Measurements from ENCODE around the gene CPZ.

CPZ gene

GRCh38 chr4:8656711-8657380, 64.3 kb downstream of the CPZ start:
- POLR2A ChIA-PET: no interaction called here
- CTCF ChIA-PET: interaction anchor here (0.6 kb wide), 1 partner anchor 122 kb away, joined by 3 read pairs; no protein-coding TSS in a partner anchor
- Histone ChIP-seq H3K4me1 (ENCODE audit: control insufficient read depth, insufficient read depth, low read length) (no peaks in the 10 kb centered on the region), H3K4me3 (ENCODE audit: low read depth, low read length) (no peak overlapping the region), H3K36me3 (ENCODE audit: control insufficient read depth in 2 of 2, insufficient read depth in 1 of 2, low read length in 2 of 2) (no peaks in the 10 kb centered on the region), H3K27ac (ENCODE audit: extremely low read depth, low read depth, low read length) (no peak overlapping the region), H3K9me3 (ENCODE audit: control insufficient read depth, insufficient read depth, low read depth, low read length) (no peaks in the 10 kb centered on the region)
- TF ChIP-seq ZNF596 (tag by site-specific recombination; IDR thresholded peaks at IDR 0.05) (no peak), ZSCAN4 (tag by site-specific recombination; IDR thresholded peaks at IDR 0.05) (no peak), TRIM28 (IDR thresholded peaks at IDR 0.05; ENCODE audit: borderline replicate concordance, low read length) (no peak), ZBTB17 (tag by site-specific recombination; IDR thresholded peaks at IDR 0.05) (no peak), ZNF639 (tag by site-specific recombination; IDR thresholded peaks at IDR 0.05) (no peak), ZNF311 (tag by site-specific recombination; IDR thresholded peaks at IDR 0.05; ENCODE audit: borderline replicate concordance) (no peak), PATZ1 (tag by site-specific recombination; IDR thresholded peaks at IDR 0.05) (no peak), ZNF658 (tag by site-specific recombination; IDR thresholded peaks at IDR 0.05) (no peak), GLIS1 (tag by site-specific recombination; IDR thresholded peaks at IDR 0.05) (no peak)

GRCh38 chr4:8657381-8658088, 65.0 kb downstream of the CPZ start:
- no peak overlapping the region for H3K4me3 ChIP-seq (ENCODE audit: low read depth, low read length)
- H3K9me3 ChIP-seq (ENCODE audit: control insufficient read depth, insufficient read depth, low read depth, low read length): no peaks in the 10 kb centered on the region
- ChIA-PET POLR2A (no interaction called here), CTCF (no interaction called here)
- H3K27ac ChIP-seq (ENCODE audit: extremely low read depth, low read depth, low read length): no peak overlapping the region
- no peaks in the 10 kb centered on the region for H3K36me3 ChIP-seq (ENCODE audit: control insufficient read depth in 2 of 2, insufficient read depth in 1 of 2, low read length in 2 of 2)
- no peaks in the 10 kb centered on the region for H3K4me1 ChIP-seq (ENCODE audit: control insufficient read depth, insufficient read depth, low read length)
- no peak for TF ChIP-seq IKZF3 (tag by site-specific recombination; IDR thresholded peaks at IDR 0.05)
- TF ChIP-seq ZNF510 (tag by site-specific recombination; IDR thresholded peaks at IDR 0.05; ENCODE audit: insufficient replicate concordance): no peak
- no peak for TF ChIP-seq ZSCAN5A (tag by site-specific recombination; IDR thresholded peaks at IDR 0.05)
- TF ChIP-seq BCL6B (tag by site-specific recombination; IDR thresholded peaks at IDR 0.05): no peak
- no peak for TF ChIP-seq ZBTB8A (tag by site-specific recombination; IDR thresholded peaks at IDR 0.05)
- no peak for TF ChIP-seq ZNF362 (tag by site-specific recombination; IDR thresholded peaks at IDR 0.05)
- no peak for TF ChIP-seq ZNF791 (tag by site-specific recombination; IDR thresholded peaks at IDR 0.05)
- no peak for TF ChIP-seq ZNF280C (tag by site-specific recombination; IDR thresholded peaks at IDR 0.05)
- TF ChIP-seq ELK4 (IDR thresholded peaks at IDR 0.05; ENCODE audit: borderline replicate concordance, low read depth, low read length): no peak
- no peak for TF ChIP-seq ZNF544 (tag by site-specific recombination; IDR thresholded peaks at IDR 0.05)
- TF ChIP-seq ZBTB21 (tag by site-specific recombination; IDR thresholded peaks at IDR 0.05): no peak

Measured in HEK293 (cell line).